ENCODE results near the gene BCKDK. TPM values are rescaled to one million over a fixed set of nuclear protein-coding genes. Genes with fewer than 3 reads are reported as not detected.

Gene BCKDK
- total and polyA plus RNA-seq, 2 of the 8 experiments (the other 6 are each of a cell fraction or from before 2014, with no cell fraction given): 49.6 to 77.1 TPM

DNA sequence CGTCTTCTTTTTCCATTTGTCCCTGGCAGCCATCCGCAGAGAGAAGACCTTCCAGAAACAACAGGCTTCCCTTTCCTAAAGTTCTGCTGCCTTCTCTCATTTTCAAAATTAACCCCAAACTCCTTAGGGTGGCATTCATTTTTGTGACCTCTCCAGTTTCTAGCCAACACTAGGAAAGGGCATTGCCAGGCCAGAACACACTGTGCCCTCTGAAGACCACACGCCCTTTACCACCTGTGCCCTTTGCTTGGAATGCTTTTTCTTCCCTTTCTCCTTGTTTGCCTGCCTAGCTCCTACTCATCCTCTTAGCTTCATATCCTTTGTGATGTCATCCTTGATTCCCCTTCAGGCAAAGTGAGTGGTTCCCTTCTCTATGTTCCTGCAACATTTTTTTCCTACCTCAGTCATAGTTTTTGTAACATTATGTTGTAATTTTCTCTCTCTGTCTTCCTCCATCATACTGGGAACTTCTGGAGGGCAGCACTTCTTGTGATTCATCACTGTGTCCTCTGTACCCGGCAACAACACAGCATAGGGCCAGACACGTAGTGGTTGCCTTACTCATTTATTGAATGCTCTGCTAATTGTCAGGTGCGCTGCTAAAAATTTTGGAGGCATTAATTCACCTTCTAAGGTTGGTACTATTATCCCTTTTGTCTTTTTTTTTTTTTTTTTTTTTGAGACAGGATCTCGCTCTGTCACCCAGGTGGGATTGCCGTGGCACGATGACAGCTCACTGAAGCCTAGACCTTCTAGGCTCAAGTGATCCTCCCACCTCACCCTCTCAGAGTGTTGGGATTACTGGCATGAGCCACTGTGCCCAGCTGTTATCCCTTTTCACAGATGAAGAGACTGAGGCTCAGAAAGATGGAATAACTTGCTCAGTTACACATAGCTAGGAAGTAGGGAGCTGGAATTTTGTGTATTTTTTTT lies 10.3 kb downstream of the BCKDK start:
- 71% methylated on average over 8 of the region's 9 CpGs; no CpG with 5 or more reads in 1 of the 2 experiments for WGBS, 2 experiments (ENCODE audit: extremely low coverage in 1 of 2, insufficient coverage in 1 of 2, insufficient read length in 1 of 2, insufficient replicate concordance in 2 of 2, low coverage in 1 of 2, low lambda C conversion rate in 2 of 2, missing lambda C conversion rate in 1 of 2)
- Histone ChIP-seq H3K14ac (ENCODE audit: insufficient read length) (no peak overlapping the region), H2AFZ (ENCODE audit: low read length) (no peak overlapping the region), H3K4me2 (ENCODE audit: insufficient read depth in 1 of 2, low read depth in 2 of 2, low read length in 2 of 2) (peak overlapping the region; percentile 94 to 98), H4K8ac (ENCODE audit: extremely low read depth, insufficient read depth, low read length) (no peak overlapping the region), H2BK12ac (ENCODE audit: low read depth, low read length) (no peak overlapping the region), H3K18ac (ENCODE audit: extremely low read depth, low read length) (no peak overlapping the region), H3K23me2 (ENCODE audit: low read depth, low read length) (peaks cover 6% of the 10 kb centered on the region), H2BK15ac (ENCODE audit: low read length) (no peak overlapping the region), H3K4me1 (replicated peaks in 1 of 4; ENCODE audit: control insufficient read depth in 3 of 4, insufficient read depth in 4 of 4, low read length in 3 of 4) (peaks cover 0 to 4% (median 2%) of the 10 kb centered on the region in 4 experiments; a peak in 3 of 7 replicates), H4K5ac (ENCODE audit: insufficient read length, low read depth, low read length) (no peak overlapping the region), H2BK20ac (ENCODE audit: low read length) (no peak overlapping the region), H3K23ac (ENCODE audit: insufficient read length) (no peak overlapping the region), H3K4ac (replicated peaks; ENCODE audit: insufficient read length, low read depth, low read length) (no peak overlapping the region), H3K27me3 (replicated peaks in 1 of 4; ENCODE audit: control insufficient read depth in 3 of 4, extremely low read depth in 1 of 4, insufficient read depth in 3 of 4, low read length in 3 of 4) (no peaks in the 10 kb centered on the region), H2BK120ac (replicated peaks; ENCODE audit: low read depth, low read length) (no peak overlapping the region), H3K79me2 (ENCODE audit: control insufficient read depth in 1 of 2, insufficient read depth in 2 of 2, low read length in 2 of 2) (peaks cover 3 to 19% of the 10 kb centered on the region in 2 experiments; a peak in 3 of 4 replicates), H3K36me3 (ENCODE audit: control insufficient read depth in 2 of 4, insufficient read depth in 4 of 4, low read length in 3 of 4) (peaks cover 16 to 26% (median 20%) of the 10 kb centered on the region in 4 experiments), H3K9me3 (ENCODE audit: insufficient read depth in 2 of 2, low read depth in 1 of 2, low read length in 1 of 2) (no peaks in the 10 kb centered on the region), H2AK5ac (ENCODE audit: low read depth, low read length) (no peak overlapping the region), H3K9ac (replicated peaks in 1 of 4; ENCODE audit: extremely low read depth in 1 of 4, low read depth in 3 of 4, low read length in 3 of 4) (peak overlapping the region; percentile 51 to 92 (median 71)), H3K27ac (ENCODE audit: low read depth, low read length) (no peak overlapping the region), H4K91ac (replicated peaks; ENCODE audit: insufficient read length, low read length) (no peak overlapping the region), H2BK5ac (ENCODE audit: low read depth, low read length) (peak overlapping the region; percentile 79), H3K79me1 (ENCODE audit: low read depth, low read length) (peaks cover 8% of the 10 kb centered on the region), H4K20me1 (replicated peaks in 1 of 2; ENCODE audit: control insufficient read depth in 1 of 2, insufficient read depth in 2 of 2, low read length in 2 of 2) (peaks cover 0 to 5% of the 10 kb centered on the region in 2 experiments), H3K56ac (replicated peaks; ENCODE audit: insufficient read length, low read depth, low read length) (no peak overlapping the region), H3K4me3 (ENCODE audit: extremely low read depth in 1 of 4, insufficient read depth in 2 of 4, low read depth in 3 of 4, low read length in 4 of 4) (peak overlapping the region; percentile 70 to 96 (median 90))
- DNase-seq (ENCODE audit: low read depth in 1 of 2, low spot score in 2 of 2): no peak
- TF ChIP-seq POLR2AphosphoS5 (IDR thresholded peaks at IDR 0.05; ENCODE audit: low read depth, low read length) (no peak), POLR2A (IDR thresholded peaks at IDR 0.05; ENCODE audit: control extremely low read depth in 1 of 2, low read depth in 2 of 2, low read length in 2 of 2) (peak in 1 of 2 experiments; percentile 40; a peak in 1 of 3 replicates)
- ChIA-PET CTCF (ENCODE audit: partially characterized antibody) (interaction anchor here (0.7 to 1.7 kb wide), 8 partner anchors 9 to 177 kb away, joined by 3 to 6 read pairs (median 3); no protein-coding TSS in a partner anchor), POLR2A (ENCODE audit: partially characterized antibody) (interaction anchor here (0.6 to 34.9 kb wide), 23 partner anchors 3 to 177 kb away, joined by 3 to 713 read pairs (median 5); partner anchors contain the start of genes BCKDK, FUS, HSD3B7 and KAT8)
- no peak for FAIRE-seq
